HepG2 (cell line): ENCODE results near the gene PPP2R2B. TPM values are rescaled to one million over a fixed set of nuclear protein-coding genes. Genes with fewer than 3 reads are reported as not detected.

ENCODE experiments used
- BRD4 ChIP-seq: sonication (generic); formaldehyde crosslinking; IDR thresholded peaks from 2 replicates; pipeline ENCODE4 v1.4.0; 2020; ENCODE audit warnings: missing genetic modification reagents
- EHMT2 ChIP-seq: fragments of 200-600 bp; sonication (generic); IDR thresholded peaks from 2 replicates; pipeline ENCODE4 v1.7.0; 2017; ENCODE audit warnings: antibody characterized with exemption, low read depth, low read length, borderline replicate concordance
- GATAD1 ChIP-seq: IDR thresholded peaks from 2 replicates; pipeline ENCODE4 v1.6.1; 2016; ENCODE audit warnings: missing genetic modification reagents, missing compliant biosample characterization
- HINFP ChIP-seq: sonication (generic); formaldehyde crosslinking; IDR thresholded peaks from 2 replicates; pipeline ENCODE4 v1.4.0; 2020; ENCODE audit warnings: low read depth, mild to moderate bottlenecking, missing genetic modification reagents
- HOMEZ ChIP-seq: IDR thresholded peaks from 2 replicates; pipeline ENCODE4 v1.6.1; 2016; ENCODE audit warnings: low read depth
- HOXD1 ChIP-seq: sonication (generic); formaldehyde crosslinking; IDR thresholded peaks from 2 replicates; pipeline ENCODE4 v1.5.0; 2020; ENCODE audit warnings: missing genetic modification reagents
- KLF6 ChIP-seq: IDR thresholded peaks from 2 replicates; pipeline ENCODE4 v1.8.0; 2016; ENCODE audit warnings: missing biosample characterization, missing genetic modification reagents
- POLR2A ChIP-seq, 2 experiments: IDR thresholded peaks; 2 replicates each; pipeline ENCODE4 v1.6.1; 2011; ENCODE audit warnings: low read depth in 2 of 2, low read length in 2 of 2, mild to moderate bottlenecking in 1 of 2, moderate library complexity in 1 of 2; ENCODE audit not compliant: insufficient read depth in 1 of 2
- PRPF4 ChIP-seq: fragments of 200-400 bp; formaldehyde crosslinking; IDR thresholded peaks from 2 replicates; pipeline ENCODE4 v1.6.1; 2016; ENCODE audit warnings: low read length, low read depth; ENCODE audit not compliant: poor library complexity, severe bottlenecking
- SMARCC2 ChIP-seq: fragments of 450-650 bp; IDR thresholded peaks from 2 replicates; pipeline ENCODE4 v1.6.1; 2017; ENCODE audit warnings: antibody characterized with exemption, mild to moderate bottlenecking
- SNAPC5 ChIP-seq: sonication (generic); formaldehyde crosslinking; IDR thresholded peaks from 2 replicates; pipeline ENCODE4 v1.8.1; 2023; ENCODE audit warnings: mild to moderate bottlenecking, missing genetic modification reagents, borderline replicate concordance
- THYN1 ChIP-seq: sonication (generic); formaldehyde crosslinking; IDR thresholded peaks from 2 replicates; pipeline ENCODE4 v1.8.1; 2023; ENCODE audit warnings: low read depth, mild to moderate bottlenecking, moderate library complexity, missing genetic modification reagents, borderline replicate concordance
- TP53 ChIP-seq: sonication (generic); formaldehyde crosslinking; conservative IDR thresholded peaks from 2 replicates; pipeline ENCODE4 v1.4.0; 2020; ENCODE audit warnings: missing genetic modification reagents
- ZBTB10 ChIP-seq: sonication (generic); formaldehyde crosslinking; IDR thresholded peaks from 2 replicates; pipeline ENCODE4 v1.4.0; 2020; ENCODE audit warnings: missing genetic modification reagents, borderline replicate concordance
- ZKSCAN1 ChIP-seq: fragments of 150-350 bp; IDR thresholded peaks from 2 replicates; pipeline ENCODE4 v1.6.1; 2014; ENCODE audit warnings: low read length
- ZNF260 ChIP-seq: sonication (generic); formaldehyde crosslinking; IDR thresholded peaks from 2 replicates; pipeline ENCODE4 v1.4.0; 2020; ENCODE audit warnings: missing genetic modification reagents, low read depth, mild to moderate bottlenecking, borderline replicate concordance
- ZNF335 ChIP-seq: sonication (generic); formaldehyde crosslinking; IDR thresholded peaks from 2 replicates; pipeline ENCODE4 v1.4.0; 2020; ENCODE audit warnings: missing genetic modification reagents
- ZNF350 ChIP-seq: sonication (generic); formaldehyde crosslinking; IDR thresholded peaks from 2 replicates; pipeline ENCODE4 v1.4.0; 2020; ENCODE audit warnings: mild to moderate bottlenecking, low read depth, missing genetic modification reagents, borderline replicate concordance
- ZNF556 ChIP-seq: sonication (generic); formaldehyde crosslinking; IDR thresholded peaks from 2 replicates; pipeline ENCODE4 v1.4.0; 2020; ENCODE audit warnings: mild to moderate bottlenecking, missing genetic modification reagents, borderline replicate concordance
- ZNF784 ChIP-seq: sonication (generic); formaldehyde crosslinking; IDR thresholded peaks from 2 replicates; pipeline ENCODE4 v1.5.1; 2020; ENCODE audit warnings: missing genetic modification reagents, mild to moderate bottlenecking, borderline replicate concordance
- ZSCAN22 ChIP-seq: sonication (generic); formaldehyde crosslinking; IDR thresholded peaks from 2 replicates; pipeline ENCODE4 v1.4.0; 2020; ENCODE audit warnings: mild to moderate bottlenecking, missing genetic modification reagents
- polyA plus RNA-seq, 8 experiments: library from polyadenylated mRNA; depleted of rRNA in 3 of 8; stranded (reverse) in 7 of 8; unstranded in 1 of 8; fragments of >200 nt; fragmentation: Illumina TruSeq in 4 of 8; extraction: Trizol in 4 of 8; gene quantifications; 2 replicates each; pipeline versions ENCODE4 v1.2.1 to v1.2.3, GENCODE V29; 2011 to 2016; ENCODE audit warnings: low read depth in 4 of 8, missing spikeins in 1 of 8, mixed read lengths in 1 of 8; ENCODE audit not compliant: insufficient read depth in 1 of 8
- total RNA-seq, 5 experiments: library from RNA; depleted of rRNA; stranded (reverse); fragments of >200 nt; fragmentation: Illumina TruSeq; extraction: Trizol; gene quantifications; 2 replicates each; pipeline ENCODE4 v1.2.3, GENCODE V29; 2016; ENCODE audit warnings: low read depth in 1 of 5
- TF ChIP-seq, protein P1 (sequence below): sonication (generic); formaldehyde crosslinking; IDR thresholded peaks from 2 replicates; pipeline ENCODE4 v1.4.0; 2020; ENCODE audit warnings: missing genetic modification reagents, low read depth, mild to moderate bottlenecking, borderline replicate concordance

PPP2R2B gene
- total and polyA plus RNA-seq, 2 of the 13 experiments (the other 11 are each of a cell fraction or from before 2014, with no cell fraction given) = not detected

DNA sequence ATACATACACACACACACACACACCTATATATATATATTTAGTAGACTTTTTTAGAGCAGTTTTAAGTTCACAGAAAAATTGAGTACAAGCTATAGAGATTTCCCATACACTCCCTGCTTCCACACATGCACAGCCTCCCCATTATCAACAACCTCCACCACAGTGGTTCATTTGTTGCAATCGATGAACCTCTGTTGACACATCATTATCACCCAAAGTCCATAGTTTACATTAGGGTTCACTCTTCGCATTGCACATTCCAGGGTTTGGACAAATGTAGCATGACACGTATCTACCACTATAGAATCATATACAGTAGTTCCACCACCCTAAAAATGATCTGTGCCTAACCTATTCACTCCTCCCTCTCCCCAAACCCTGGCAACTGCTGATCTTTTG lies 111.0 kb downstream of the PPP2R2B start (continued):
- TF ChIP-seq HINFP (no peak), GATAD1 (CRISPR knock-in tag) (no peak), BRD4 (CRISPR knock-in tag) (no peak), ZBTB10 (CRISPR knock-in tag) (0 out of 2 replicates have a peak, but pooled peaks have one; percentile 26), ZNF260 (CRISPR knock-in tag) (no peak), ZNF556 (CRISPR knock-in tag) (peak; percentile 56; the same call in 1 of the 2 replicates), SNAPC5 (no peak), THYN1 (no peak), TP53 (CRISPR knock-in tag) (no peak), SMARCC2 (no peak), ZNF784 (CRISPR knock-in tag) (no peak), EHMT2 (0 out of 2 replicates have a peak, but pooled peaks have one; percentile 34), ZNF335 (no peak), HOMEZ (CRISPR knock-in tag) (peak; percentile 87; the same call in 1 of the 2 replicates), POLR2A (IDR thresholded peaks at IDR 0.05; ENCODE audit: insufficient read depth in 1 of 2, low read depth in 2 of 2, low read length in 2 of 2) (no peak), HOXD1 (CRISPR knock-in tag) (0 out of 2 replicates have a peak, but pooled peaks have one; percentile 39), KLF6 (CRISPR knock-in tag) (no peak), ZKSCAN1 (no peak), ZSCAN22 (CRISPR knock-in tag) (no peak), ZNF350 (CRISPR knock-in tag) (no peak), PRPF4 (no peak)
- TF ChIP-seq, protein P1, sequence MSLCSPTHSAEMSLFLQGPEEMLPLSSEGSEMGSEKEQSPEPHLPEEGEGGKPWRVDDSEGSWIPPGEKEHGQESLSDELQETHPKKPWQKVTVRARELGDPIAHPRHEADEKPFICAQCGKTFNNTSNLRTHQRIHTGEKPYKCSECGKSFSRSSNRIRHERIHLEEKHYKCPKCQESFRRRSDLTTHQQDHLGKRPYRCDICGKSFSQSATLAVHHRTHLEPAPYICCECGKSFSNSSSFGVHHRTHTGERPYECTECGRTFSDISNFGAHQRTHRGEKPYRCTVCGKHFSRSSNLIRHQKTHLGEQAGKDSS (CRISPR knock-in tag) = no peak
